ENCODE results near the gene LBHD2. TPM values are rescaled to one million over a fixed set of nuclear protein-coding genes. Genes with fewer than 3 reads are reported as not detected.
"Not testable (repeated sequence)": the region's sequence is repeated elsewhere in the genome, so short reads cannot be mapped to it uniquely, and the experiment has no call there.

LBHD2 gene
- polyA plus RNA-seq, 6 donors from 2014 or later = not detected

- Mint-ChIP-seq H3K4me3 (peak overlapping the region in 3 of 8 donors; percentile 4 to 51 (median 43)), H3K27me3 (peaks cover 20 to 65% (median 27%) of the 10 kb centered on the region in 3 donors), H3K9me3 (no peaks in the 10 kb centered on the region), H3K4me1 (peaks cover 18 to 26% (median 24%) of the 10 kb centered on the region in 3 donors), H3K36me3 (no peaks in the 10 kb centered on the region), H3K27ac (peak overlapping the region in 1 of 6 donors; percentile 70)
- ATAC-seq (ENCODE audit: low read depth in 2 of 2) (peak in 1 of 2 donors; percentile 24), DNase-seq (peak; percentile 30)
Observed at GRCh38 chr14:103105580-103106150, 21.7 kb downstream of the LBHD2 start.

GRCh38 chr14:103107455-103107854 lies 23.4 kb downstream of the LBHD2 start:
- peaks cover 15 to 60% (median 20%) of the 10 kb centered on the region in 3 donors for H3K27me3 Mint-ChIP-seq
- no peak overlapping the region for H3K4me3 Mint-ChIP-seq
- H3K9me3 Mint-ChIP-seq = no peaks in the 10 kb centered on the region
- DNase-seq (no peak), ATAC-seq (ENCODE audit: low read depth in 2 of 2) (no peak)
- H3K36me3 Mint-ChIP-seq = no peaks in the 10 kb centered on the region
- H3K4me1 Mint-ChIP-seq = peaks cover 21 to 35% (median 21%) of the 10 kb centered on the region in 3 donors
- H3K27ac Mint-ChIP-seq = peak overlapping the region in 2 of 6 donors; percentile 54 to 63

- no peak for ATAC-seq (ENCODE audit: low read depth in 2 of 2)
- Mint-ChIP-seq H3K4me3 (no peak overlapping the region), H3K9me3 (no peaks in the 10 kb centered on the region), H3K27ac (no peak overlapping the region), H3K4me1 (peaks cover 21 to 40% (median 21%) of the 10 kb centered on the region in 3 donors), H3K27me3 (peaks cover 15 to 57% (median 19%) of the 10 kb centered on the region in 3 donors), H3K36me3 (no peaks in the 10 kb centered on the region)
- no peak for DNase-seq
Observed at GRCh38 chr14:103107941-103108748, 24.1 kb downstream of the LBHD2 start.

GRCh38 chr14:103108749-103109207 lies 24.8 kb downstream of the LBHD2 start:
- Mint-ChIP-seq H3K27ac (no peak overlapping the region), H3K4me1 (peaks cover 17 to 36% (median 17%) of the 10 kb centered on the region in 3 donors), H3K27me3 (peaks cover 10 to 53% (median 13%) of the 10 kb centered on the region in 3 donors), H3K36me3 (no peaks in the 10 kb centered on the region), H3K4me3 (no peak overlapping the region), H3K9me3 (no peaks in the 10 kb centered on the region)
- ATAC-seq (ENCODE audit: low read depth in 2 of 2) (peak in 1 of 2 donors; percentile 36), DNase-seq (no peak)

- Mint-ChIP-seq H3K4me1 (peaks cover 17 to 36% (median 17%) of the 10 kb centered on the region in 3 donors), H3K9me3 (no peaks in the 10 kb centered on the region), H3K27me3 (peaks cover 10 to 50% (median 11%) of the 10 kb centered on the region in 3 donors), H3K4me3 (no peak overlapping the region), H3K36me3 (no peaks in the 10 kb centered on the region), H3K27ac (no peak overlapping the region)
- ATAC-seq (ENCODE audit: low read depth in 2 of 2) = no peak
- no peak for DNase-seq
Observed at GRCh38 chr14:103109535-103110441, 25.8 kb downstream of the LBHD2 start.

GRCh38 chr14:103110681-103111231 lies 26.7 kb downstream of the LBHD2 start:
- H3K9me3 Mint-ChIP-seq = no peaks in the 10 kb centered on the region
- H3K4me3 Mint-ChIP-seq = no peak overlapping the region
- no peaks in the 10 kb centered on the region for H3K36me3 Mint-ChIP-seq
- no peak overlapping the region for H3K27ac Mint-ChIP-seq
- DNase-seq (no peak), ATAC-seq (ENCODE audit: low read depth in 2 of 2) (no peak)
- H3K4me1 Mint-ChIP-seq = peaks cover 15 to 31% (median 17%) of the 10 kb centered on the region in 3 donors
- peaks cover under 1 to 41% (median 6%) of the 10 kb centered on the region in 3 donors for H3K27me3 Mint-ChIP-seq

GRCh38 chr14:103111232-103111868 lies 27.3 kb downstream of the LBHD2 start:
- peak; percentile 26 to 45 for ATAC-seq (ENCODE audit: low read depth in 2 of 2)
- no peaks in the 10 kb centered on the region for H3K9me3 Mint-ChIP-seq
- H3K36me3 Mint-ChIP-seq = no peaks in the 10 kb centered on the region
- peaks cover 15 to 29% (median 19%) of the 10 kb centered on the region in 3 donors for H3K4me1 Mint-ChIP-seq
- DNase-seq = no peak
- H3K4me3 Mint-ChIP-seq = no peak overlapping the region
- peaks cover 0 to 35% (median 5%) of the 10 kb centered on the region in 3 donors for H3K27me3 Mint-ChIP-seq
- H3K27ac Mint-ChIP-seq = no peak overlapping the region

- Mint-ChIP-seq H3K4me3 (no peak overlapping the region), H3K4me1 (peaks cover 15 to 29% (median 19%) of the 10 kb centered on the region in 3 donors), H3K27ac (peak overlapping the region in 1 of 6 donors; percentile 82), H3K9me3 (no peaks in the 10 kb centered on the region), H3K27me3 (peaks cover 0 to 22% (median 5%) of the 10 kb centered on the region in 3 donors), H3K36me3 (no peaks in the 10 kb centered on the region)
- ATAC-seq (ENCODE audit: low read depth in 2 of 2) (no peak), DNase-seq (no peak)
Observed at GRCh38 chr14:103112400-103113243, 28.6 kb downstream of the LBHD2 start.

GRCh38 chr14:103113303-103113702 lies 29.3 kb downstream of the LBHD2 start:
- Mint-ChIP-seq H3K36me3 (no peaks in the 10 kb centered on the region), H3K4me3 (no peak overlapping the region), H3K4me1 (peaks cover 15 to 29% (median 19%) of the 10 kb centered on the region in 3 donors), H3K27me3 (peaks cover 0 to 25% (median 5%) of the 10 kb centered on the region in 3 donors), H3K9me3 (no peaks in the 10 kb centered on the region), H3K27ac (no peak overlapping the region)
- DNase-seq (no peak), ATAC-seq (ENCODE audit: low read depth in 2 of 2) (no peak)

- peaks cover 15 to 29% (median 19%) of the 10 kb centered on the region in 3 donors for H3K4me1 Mint-ChIP-seq
- no peaks in the 10 kb centered on the region for H3K36me3 Mint-ChIP-seq
- DNase-seq = no peak
- ATAC-seq (ENCODE audit: low read depth in 2 of 2) = no peak
- no peaks in the 10 kb centered on the region for H3K9me3 Mint-ChIP-seq
- H3K4me3 Mint-ChIP-seq = no peak overlapping the region
- H3K27ac Mint-ChIP-seq = no peak overlapping the region
- H3K27me3 Mint-ChIP-seq = peaks cover 0 to 29% (median 5%) of the 10 kb centered on the region in 3 donors
Observed at GRCh38 chr14:103113774-103114173, 29.8 kb downstream of the LBHD2 start.

GRCh38 chr14:103115086-103115679 lies 31.2 kb downstream of the LBHD2 start:
- Mint-ChIP-seq H3K4me1 (peaks cover 15 to 29% (median 19%) of the 10 kb centered on the region in 3 donors), H3K27me3 (peaks cover 8 to 33% (median 11%) of the 10 kb centered on the region in 3 donors), H3K27ac (peak overlapping the region in 2 of 6 donors; percentile 39 to 86), H3K4me3 (peak overlapping the region in 5 of 8 donors; percentile 4 to 74 (median 50))
- DNase-seq; H3K9me3 Mint-ChIP-seq; ATAC-seq (ENCODE audit: low read depth in 2 of 2); H3K36me3 Mint-ChIP-seq: not testable (repeated sequence)
